Kidney epithelial cell (primary cell): Measurements from ENCODE around the gene THEM5. TPM values are rescaled to one million over a fixed set of nuclear protein-coding genes. Genes with fewer than 3 reads are reported as not detected.

Source experiments
- DNase-seq: peaks from one replicate; pipeline ENCODE4 v3.0.0-alpha.2; 2010; ENCODE audit warnings: low read depth
- H3K27me3 ChIP-seq: 2 replicates; pipeline ENCODE4 v1.6.0; 2011; ENCODE audit warnings: low read length; ENCODE audit not compliant: control insufficient read depth, insufficient read depth
- H3K36me3 ChIP-seq: 2 replicates; pipeline ENCODE4 v1.5.1; 2011; ENCODE audit warnings: low read length; ENCODE audit not compliant: control insufficient read depth, insufficient read depth
- H3K4me3 ChIP-seq: 2 replicates; pipeline ENCODE4 v1.5.1; 2011; ENCODE audit warnings: low read depth, mild to moderate bottlenecking, control low read depth, low read length
- total RNA-seq: library from RNA; depleted of rRNA; stranded (reverse); fragments of >200 nt; gene quantifications from 2 replicates; pipeline ENCODE4 v1.2.3, GENCODE V29; 2015
- TF ChIP-seq, protein P1 (sequence below): IDR thresholded peaks from 2 replicates; pipeline ENCODE4 v1.5.1; 2011; ENCODE audit warnings: mild to moderate bottlenecking, moderate library complexity, low read length, control low read depth, inconsistent platforms; ENCODE audit not compliant: insufficient read depth, poor library complexity, severe bottlenecking

THEM5 gene
- total RNA-seq, 1 donor from 2014 or later = not detected

DNA sequence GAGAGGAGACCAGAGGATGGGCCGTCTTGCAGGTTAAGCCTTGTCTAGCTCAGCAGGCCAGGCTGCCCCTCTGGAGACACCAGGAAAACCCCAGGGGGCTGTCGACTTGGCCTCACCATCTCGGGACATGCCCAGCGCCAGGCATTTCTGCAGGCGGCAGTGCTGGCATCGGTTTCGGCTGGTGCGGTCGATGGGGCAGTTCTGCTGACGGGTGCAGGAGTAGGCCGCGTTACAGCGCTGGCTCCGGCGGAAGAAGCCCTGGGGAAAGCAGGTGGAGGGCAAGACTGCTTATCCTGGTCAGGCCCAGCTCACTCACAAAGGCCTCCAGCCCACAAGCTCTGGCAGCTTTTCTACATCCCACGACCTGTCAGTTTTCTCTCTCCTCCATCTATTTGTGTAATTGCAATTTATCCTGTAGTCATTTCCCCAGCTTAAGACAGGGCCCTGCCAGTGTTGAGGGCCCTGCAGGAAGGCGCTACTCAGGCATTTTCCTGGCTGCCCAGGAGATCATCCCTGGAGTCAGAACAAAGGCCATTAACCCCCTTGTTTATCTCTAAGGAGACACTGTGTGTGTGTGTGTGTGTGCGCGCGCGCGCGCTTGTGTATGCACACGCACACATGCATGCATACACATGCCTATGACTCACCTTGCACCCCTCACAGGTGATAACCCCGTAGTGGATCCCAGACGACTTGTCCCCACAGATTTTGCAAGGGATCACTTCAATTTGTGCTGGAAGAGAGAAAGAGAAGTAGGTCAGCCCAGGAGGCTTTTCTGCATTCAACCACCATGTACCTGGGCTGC is 36.8 kb downstream of the THEM5 start:
- TF ChIP-seq, protein P1, sequence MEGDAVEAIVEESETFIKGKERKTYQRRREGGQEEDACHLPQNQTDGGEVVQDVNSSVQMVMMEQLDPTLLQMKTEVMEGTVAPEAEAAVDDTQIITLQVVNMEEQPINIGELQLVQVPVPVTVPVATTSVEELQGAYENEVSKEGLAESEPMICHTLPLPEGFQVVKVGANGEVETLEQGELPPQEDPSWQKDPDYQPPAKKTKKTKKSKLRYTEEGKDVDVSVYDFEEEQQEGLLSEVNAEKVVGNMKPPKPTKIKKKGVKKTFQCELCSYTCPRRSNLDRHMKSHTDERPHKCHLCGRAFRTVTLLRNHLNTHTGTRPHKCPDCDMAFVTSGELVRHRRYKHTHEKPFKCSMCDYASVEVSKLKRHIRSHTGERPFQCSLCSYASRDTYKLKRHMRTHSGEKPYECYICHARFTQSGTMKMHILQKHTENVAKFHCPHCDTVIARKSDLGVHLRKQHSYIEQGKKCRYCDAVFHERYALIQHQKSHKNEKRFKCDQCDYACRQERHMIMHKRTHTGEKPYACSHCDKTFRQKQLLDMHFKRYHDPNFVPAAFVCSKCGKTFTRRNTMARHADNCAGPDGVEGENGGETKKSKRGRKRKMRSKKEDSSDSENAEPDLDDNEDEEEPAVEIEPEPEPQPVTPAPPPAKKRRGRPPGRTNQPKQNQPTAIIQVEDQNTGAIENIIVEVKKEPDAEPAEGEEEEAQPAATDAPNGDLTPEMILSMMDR = no peak
- peaks cover 16% of the 10 kb centered on the region for H3K27me3 ChIP-seq
- DNase-seq = no peak
- no peaks in the 10 kb centered on the region for H3K36me3 ChIP-seq
- no peak overlapping the region for H3K4me3 ChIP-seq

DNA sequence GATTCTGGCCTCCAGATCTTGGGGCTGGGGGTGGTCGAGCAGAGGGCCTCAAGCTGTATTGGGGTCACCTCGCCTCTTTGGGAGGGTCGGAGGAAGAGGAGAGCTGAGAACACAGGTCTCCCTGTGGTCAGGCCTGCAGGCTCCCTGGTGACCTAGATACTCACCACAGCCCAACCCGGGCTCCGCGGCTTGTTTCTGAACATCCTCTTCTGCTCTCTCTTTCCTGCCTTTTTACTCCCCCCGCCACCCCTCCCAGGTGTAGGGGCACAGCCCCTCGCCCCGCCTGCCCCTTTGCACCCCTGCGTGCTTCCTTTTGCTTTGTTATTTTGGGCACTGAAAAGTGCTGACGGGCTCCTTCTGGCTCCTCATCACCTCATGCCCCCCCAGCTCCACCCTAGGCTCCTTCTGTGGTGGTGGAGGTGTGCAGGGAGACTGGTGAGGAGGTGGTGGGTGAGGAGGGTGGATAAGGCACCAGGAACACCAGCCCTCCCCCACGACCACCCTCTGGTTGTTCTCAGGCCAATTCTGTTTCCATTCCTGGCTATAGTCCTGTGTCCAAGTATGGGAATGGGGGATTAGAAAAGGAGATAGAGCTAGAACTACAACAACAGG is 37.7 kb downstream of the THEM5 start:
- no peak for DNase-seq
- Histone ChIP-seq H3K27me3 (peaks cover 16% of the 10 kb centered on the region), H3K4me3 (no peak overlapping the region), H3K36me3 (no peaks in the 10 kb centered on the region)
- TF ChIP-seq, protein P1 = no peak

DNA sequence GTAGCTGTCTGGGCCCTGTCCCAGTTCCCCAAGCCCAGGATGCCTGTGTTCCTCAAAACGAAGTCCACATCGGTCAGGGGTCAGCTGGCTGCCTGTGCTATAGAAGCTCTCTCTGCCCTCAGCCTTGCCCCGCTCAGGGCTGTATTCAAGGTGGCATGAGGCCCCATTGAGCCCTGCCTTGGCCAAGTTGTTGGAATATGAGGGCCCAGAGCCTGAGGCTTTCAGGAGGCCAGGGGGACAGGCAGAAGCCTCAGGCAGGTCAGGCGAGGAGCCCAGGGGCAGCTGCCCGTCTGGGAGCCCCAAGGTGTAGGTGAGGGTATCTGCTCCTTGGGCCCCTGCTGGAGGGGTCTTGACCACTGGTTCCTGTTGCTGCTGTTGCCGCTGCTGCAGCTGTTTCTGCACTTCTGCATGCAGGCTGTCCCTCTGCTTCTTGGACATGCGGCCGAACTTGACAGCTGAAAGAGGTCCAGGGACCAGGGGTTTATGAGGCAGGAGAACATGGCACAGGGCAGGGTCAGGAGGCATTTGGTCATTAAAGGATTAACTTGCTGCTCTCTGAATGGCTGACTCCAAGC is 38.5 kb downstream of the THEM5 start:
- no peak for DNase-seq
- Histone ChIP-seq H3K36me3 (no peaks in the 10 kb centered on the region), H3K27me3 (peaks cover 16% of the 10 kb centered on the region), H3K4me3 (no peak overlapping the region)
- TF ChIP-seq, protein P1 = no peak

DNA sequence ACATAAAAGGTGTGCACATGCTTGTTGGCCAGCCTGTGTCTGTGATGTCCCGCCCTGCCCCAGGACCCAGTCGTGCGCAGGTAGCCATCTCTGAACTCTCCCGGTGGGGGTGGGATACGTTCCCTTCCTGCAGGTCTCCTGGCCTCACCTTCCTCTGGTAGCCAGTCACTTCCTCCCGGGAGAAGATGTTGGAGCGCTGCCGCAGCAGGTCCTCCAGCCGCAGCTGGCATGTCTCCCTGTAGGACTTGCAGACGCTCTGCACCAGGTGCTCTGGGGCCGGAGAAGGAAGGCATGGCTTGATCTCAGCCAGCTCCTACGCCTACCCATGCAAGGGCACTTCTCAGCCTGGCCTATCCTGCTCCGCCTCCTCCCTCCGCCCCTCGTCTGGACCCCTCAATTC is 39.1 kb downstream of the THEM5 start:
- no peak for DNase-seq
- Histone ChIP-seq H3K36me3 (no peaks in the 10 kb centered on the region), H3K4me3 (no peak overlapping the region), H3K27me3 (peaks cover 16% of the 10 kb centered on the region)
- TF ChIP-seq, protein P1 = no peak

DNA sequence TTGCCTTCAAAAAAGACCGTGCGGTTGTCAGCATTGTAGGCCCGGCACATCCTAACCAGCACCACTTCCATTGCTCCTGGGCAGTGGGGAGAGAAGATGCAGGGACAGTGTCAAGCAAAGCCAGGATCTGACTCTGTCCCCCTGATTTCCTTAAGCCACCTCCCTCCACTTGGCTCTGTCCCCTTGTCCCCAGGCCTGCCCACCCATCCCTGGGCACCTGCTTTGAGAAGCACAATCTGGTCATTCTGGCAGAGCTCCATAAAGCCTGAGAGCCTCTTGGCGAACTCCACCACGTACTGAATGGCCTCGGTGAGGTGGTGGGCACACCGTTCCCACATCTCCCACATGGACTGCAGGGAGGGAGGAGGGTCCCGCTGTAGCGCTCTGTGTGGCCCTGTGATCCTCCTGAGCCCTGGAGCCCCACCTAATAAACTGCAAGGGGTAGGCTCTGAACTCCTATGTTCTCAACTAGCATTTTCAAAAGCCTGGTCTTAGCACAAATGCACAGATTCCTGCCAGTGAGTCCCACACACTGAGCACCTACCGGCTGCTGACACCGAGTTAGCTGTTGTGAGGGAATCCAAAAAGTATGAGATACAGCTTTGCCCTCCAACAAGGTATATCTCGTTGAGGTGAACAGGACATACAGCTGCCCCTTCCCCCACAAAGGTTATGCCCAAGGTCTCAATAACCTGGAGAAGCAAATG is 40.1 kb downstream of the THEM5 start:
- Histone ChIP-seq H3K27me3 (peaks cover 16% of the 10 kb centered on the region), H3K4me3 (no peak overlapping the region), H3K36me3 (no peaks in the 10 kb centered on the region)
- TF ChIP-seq, protein P1 = no peak
- no peak for DNase-seq
